Measurements from ENCODE around the gene ACP1. TPM values are rescaled to one million over a fixed set of nuclear protein-coding genes. Genes with fewer than 3 reads are reported as not detected.

Gene ACP1
- total RNA-seq, 2 donors from 2014 or later = 111 to 144 TPM

DNA sequence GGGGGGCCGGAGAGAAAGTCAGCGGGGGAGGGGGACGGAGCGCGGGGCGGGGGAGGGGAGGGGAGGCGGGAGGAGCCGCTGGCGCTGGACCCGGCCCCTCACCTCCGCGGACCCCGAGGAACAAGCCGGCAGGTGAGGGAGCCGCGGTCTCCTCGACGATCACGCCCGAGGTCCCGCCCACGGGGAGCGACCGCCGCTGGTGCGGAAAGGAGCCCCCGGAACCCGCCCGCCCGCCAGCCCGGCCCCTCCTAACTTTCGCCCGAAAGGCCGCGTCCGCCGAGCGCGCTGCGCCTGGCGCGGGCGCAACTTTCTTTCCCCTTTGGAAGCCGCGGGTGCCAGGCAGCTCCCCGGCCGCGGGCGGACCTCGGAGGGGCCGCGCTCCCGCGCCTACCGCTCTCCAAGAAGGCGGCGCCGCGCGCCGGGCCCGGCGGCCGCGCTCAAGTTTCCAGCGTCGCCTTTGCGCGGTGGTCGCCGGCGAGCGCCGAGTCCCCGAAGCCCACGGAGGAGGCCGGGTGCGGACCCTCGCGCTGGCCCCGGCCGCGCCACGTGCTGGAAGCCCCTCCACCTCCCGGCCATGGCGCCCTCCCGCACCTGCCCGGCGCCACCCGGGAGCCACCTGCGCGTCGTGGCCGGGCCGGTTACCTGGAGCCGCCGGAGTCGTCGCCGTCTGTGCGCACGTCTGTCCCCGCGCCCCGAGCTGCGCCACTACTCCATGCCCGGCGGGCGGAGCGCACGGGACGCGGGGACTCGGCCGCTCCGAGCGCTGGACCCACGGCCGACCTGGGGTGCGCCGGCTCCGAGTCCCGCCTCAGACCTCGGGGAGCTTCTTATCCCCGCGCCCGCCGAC lies 23.4 kb downstream of the ACP1 start, which contains the start of gene ALKAL2:
ALKAL2 (minus strand) TSS at position 181 of the 847 bp plus-strand sequence. CDS start 256 bp downstream, outside the sequence.
- no peak within 1 kb of the TSS for H3K27ac ChIP-seq (ENCODE audit: low read depth, low read length)
- peak; percentile 77 for DNase-seq
- peak within 1 kb of the TSS; percentile 11 for H3K9ac ChIP-seq (ENCODE audit: extremely low read depth, low read length, poor library complexity, severe bottlenecking)
- no peaks in the 10 kb centered on the region for H3K36me3 ChIP-seq (ENCODE audit: control insufficient read depth, insufficient read depth, low read length)
- peak within 1 kb of the TSS; percentile 49 for H3K4me3 Mint-ChIP-seq
- H3K27me3 ChIP-seq (ENCODE audit: control insufficient read depth, insufficient read depth, low read length, poor library complexity, severe bottlenecking) = peaks cover 63% of the 10 kb centered on the region
- 1% methylated on average over 58 to 127 of the region's 128 CpGs for WGBS, 2 experiments (ENCODE audit: insufficient coverage in 1 of 2, insufficient read length in 1 of 2)
- peaks cover 61% of the 10 kb centered on the region for H3K27me3 Mint-ChIP-seq (ENCODE audit: insufficient read depth)
- TF ChIP-seq, protein P1, sequence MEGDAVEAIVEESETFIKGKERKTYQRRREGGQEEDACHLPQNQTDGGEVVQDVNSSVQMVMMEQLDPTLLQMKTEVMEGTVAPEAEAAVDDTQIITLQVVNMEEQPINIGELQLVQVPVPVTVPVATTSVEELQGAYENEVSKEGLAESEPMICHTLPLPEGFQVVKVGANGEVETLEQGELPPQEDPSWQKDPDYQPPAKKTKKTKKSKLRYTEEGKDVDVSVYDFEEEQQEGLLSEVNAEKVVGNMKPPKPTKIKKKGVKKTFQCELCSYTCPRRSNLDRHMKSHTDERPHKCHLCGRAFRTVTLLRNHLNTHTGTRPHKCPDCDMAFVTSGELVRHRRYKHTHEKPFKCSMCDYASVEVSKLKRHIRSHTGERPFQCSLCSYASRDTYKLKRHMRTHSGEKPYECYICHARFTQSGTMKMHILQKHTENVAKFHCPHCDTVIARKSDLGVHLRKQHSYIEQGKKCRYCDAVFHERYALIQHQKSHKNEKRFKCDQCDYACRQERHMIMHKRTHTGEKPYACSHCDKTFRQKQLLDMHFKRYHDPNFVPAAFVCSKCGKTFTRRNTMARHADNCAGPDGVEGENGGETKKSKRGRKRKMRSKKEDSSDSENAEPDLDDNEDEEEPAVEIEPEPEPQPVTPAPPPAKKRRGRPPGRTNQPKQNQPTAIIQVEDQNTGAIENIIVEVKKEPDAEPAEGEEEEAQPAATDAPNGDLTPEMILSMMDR (conservative IDR thresholded peaks at IDR 0.05) = no peak
- H3K4me1 ChIP-seq (ENCODE audit: control insufficient read depth, insufficient read depth, low read length) = peaks cover 16% of the 10 kb centered on the region
- H3K4me1 Mint-ChIP-seq = peaks cover 41% of the 10 kb centered on the region
- no peak within 1 kb of the TSS for H3K27ac Mint-ChIP-seq
- no peaks in the 10 kb centered on the region for H3K36me3 Mint-ChIP-seq (ENCODE audit: low read depth)
- no peaks in the 10 kb centered on the region for H3K9me3 Mint-ChIP-seq
- peak within 1 kb of the TSS; percentile 55 for H3K4me3 ChIP-seq (ENCODE audit: low read length)
- H3K9me3 ChIP-seq (ENCODE audit: control insufficient read depth, low read length) = no peaks in the 10 kb centered on the region

- Mint-ChIP-seq H3K36me3 (ENCODE audit: low read depth) (no peaks in the 10 kb centered on the region), H3K27ac (no peak overlapping the region), H3K9me3 (no peaks in the 10 kb centered on the region), H3K27me3 (ENCODE audit: insufficient read depth) (peaks cover 63% of the 10 kb centered on the region), H3K4me3 (peak overlapping the region; percentile 58), H3K4me1 (peaks cover 33% of the 10 kb centered on the region)
- peak; percentile 71 for DNase-seq
- H3K4me1 ChIP-seq (ENCODE audit: control insufficient read depth, insufficient read depth, low read length) = peaks cover 16% of the 10 kb centered on the region
- no peak overlapping the region for H3K9ac ChIP-seq (ENCODE audit: extremely low read depth, low read length, poor library complexity, severe bottlenecking)
- 2% methylated on average over 26 of the region's 42 CpGs; no CpG with 5 or more reads in 1 of the 2 experiments for WGBS, 2 experiments (ENCODE audit: insufficient coverage in 1 of 2, insufficient read length in 1 of 2)
- no peaks in the 10 kb centered on the region for H3K36me3 ChIP-seq (ENCODE audit: control insufficient read depth, insufficient read depth, low read length)
- no peak overlapping the region for H3K27ac ChIP-seq (ENCODE audit: low read depth, low read length)
- TF ChIP-seq, protein P1 (conservative IDR thresholded peaks at IDR 0.05) = no peak
- peaks cover 63% of the 10 kb centered on the region for H3K27me3 ChIP-seq (ENCODE audit: control insufficient read depth, insufficient read depth, low read length, poor library complexity, severe bottlenecking)
- H3K9me3 ChIP-seq (ENCODE audit: control insufficient read depth, low read length) = no peaks in the 10 kb centered on the region
- peak overlapping the region; percentile 81 for H3K4me3 ChIP-seq (ENCODE audit: low read length)
Observed at GRCh38 chr2:288758-289361, 24.1 kb downstream of the ACP1 start.

GRCh38 chr2:289362-290089 lies 24.8 kb downstream of the ACP1 start:
- Mint-ChIP-seq H3K4me3 (peak overlapping the region; percentile 58), H3K27ac (no peak overlapping the region), H3K4me1 (peaks cover 27% of the 10 kb centered on the region), H3K9me3 (peaks cover 2% of the 10 kb centered on the region), H3K27me3 (ENCODE audit: insufficient read depth) (peaks cover 66% of the 10 kb centered on the region), H3K36me3 (ENCODE audit: low read depth) (no peaks in the 10 kb centered on the region)
- TF ChIP-seq, protein P1 (conservative IDR thresholded peaks at IDR 0.05) = no peak
- peak overlapping the region; percentile 81 for H3K4me3 ChIP-seq (ENCODE audit: low read length)
- no peaks in the 10 kb centered on the region for H3K36me3 ChIP-seq (ENCODE audit: control insufficient read depth, insufficient read depth, low read length)
- peak; percentile 71 for DNase-seq
- no peaks in the 10 kb centered on the region for H3K9me3 ChIP-seq (ENCODE audit: control insufficient read depth, low read length)
- H3K27ac ChIP-seq (ENCODE audit: low read depth, low read length) = no peak overlapping the region
- 0 to 1% methylated on average over 6 to 60 of the region's 60 CpGs for WGBS, 2 experiments (ENCODE audit: insufficient coverage in 1 of 2, insufficient read length in 1 of 2)
- H3K9ac ChIP-seq (ENCODE audit: extremely low read depth, low read length, poor library complexity, severe bottlenecking) = no peak overlapping the region
- H3K4me1 ChIP-seq (ENCODE audit: control insufficient read depth, insufficient read depth, low read length) = peaks cover 16% of the 10 kb centered on the region
- H3K27me3 ChIP-seq (ENCODE audit: control insufficient read depth, insufficient read depth, low read length, poor library complexity, severe bottlenecking) = peaks cover 63% of the 10 kb centered on the region

Data from endodermal cell (in vitro differentiated cells).